ENCODE data around the gene RRP15. TPM values are rescaled to one million over a fixed set of nuclear protein-coding genes. Genes with fewer than 3 reads are reported as not detected.

RRP15 gene
- total and polyA plus RNA-seq, 2 donors from 2014 or later, result 5.9 to 21.4 TPM

DNA sequence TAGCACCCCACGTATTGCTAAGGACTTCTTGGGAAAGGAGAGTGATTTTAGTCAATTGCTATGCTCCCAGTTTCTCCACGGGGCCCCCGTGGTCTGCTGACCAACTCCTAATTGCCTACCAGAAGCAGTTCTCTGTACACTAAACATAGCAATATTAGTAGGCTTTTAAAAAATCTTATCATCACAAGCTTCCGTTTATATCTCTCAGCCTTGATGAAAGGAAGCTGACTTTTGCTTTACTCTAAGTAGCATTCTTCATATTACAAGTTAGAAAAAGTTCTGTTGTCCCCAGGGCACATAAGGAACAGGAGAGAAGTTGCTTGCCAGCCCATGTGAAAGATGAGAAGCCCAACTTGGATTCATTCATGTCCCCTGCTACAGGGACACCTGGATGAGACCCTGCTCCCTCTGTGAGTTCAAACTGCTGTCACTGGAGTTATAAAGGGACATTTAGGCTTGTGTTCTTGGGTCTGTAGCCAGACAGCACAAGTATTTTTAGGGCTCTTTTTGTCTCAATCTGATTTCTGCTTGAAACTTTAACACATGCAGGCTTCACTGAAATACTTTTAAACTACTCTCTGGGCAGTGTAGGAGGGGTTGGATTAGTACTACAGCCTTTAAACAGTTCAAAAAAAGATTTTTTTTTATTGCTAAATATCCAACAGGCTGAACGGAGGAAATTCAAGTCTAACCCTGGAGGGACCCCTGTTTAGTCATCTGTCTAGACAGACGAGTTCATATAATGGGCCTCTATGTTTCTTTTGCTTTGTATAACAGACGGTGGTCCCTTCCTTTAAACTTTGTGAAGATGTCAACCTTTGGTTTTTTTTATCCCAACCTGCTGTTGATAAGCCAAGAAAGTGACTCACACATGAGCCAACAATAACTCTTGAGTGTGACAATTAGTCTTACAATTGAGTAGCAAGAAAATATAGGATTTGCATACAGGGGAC lies 89.6 kb downstream of the RRP15 start:
- Histone ChIP-seq H3K4me3 (ENCODE audit: low read length in 3 of 3) (no peak overlapping the region), H3K27ac (ENCODE audit: low read depth in 2 of 2, low read length in 2 of 2) (no peak overlapping the region), H3K9me3 (ENCODE audit: control insufficient read depth in 2 of 3, insufficient read depth in 1 of 3, low read length in 3 of 3) (no peaks in the 10 kb centered on the region), H3K9ac (ENCODE audit: low read length in 3 of 3) (no peak overlapping the region), H3K36me3 (ENCODE audit: control insufficient read depth in 2 of 3, insufficient read depth in 3 of 3, low read length in 3 of 3) (no peaks in the 10 kb centered on the region), H3K4me1 (ENCODE audit: control insufficient read depth in 2 of 3, insufficient read depth in 2 of 3, low read depth in 1 of 3, low read length in 3 of 3) (peaks cover 5 to 18% (median 7%) of the 10 kb centered on the region in 3 donors), H3K27me3 (ENCODE audit: control insufficient read depth, insufficient read depth, low read length) (no peaks in the 10 kb centered on the region)
- DNase-seq (peak in 3 of 5 donors; percentile 33 to 64 (median 62)), FAIRE-seq (no peak)
- intact Hi-C loops (cut with DNase I), result no loop called here
- TF ChIP-seq, protein P1, sequence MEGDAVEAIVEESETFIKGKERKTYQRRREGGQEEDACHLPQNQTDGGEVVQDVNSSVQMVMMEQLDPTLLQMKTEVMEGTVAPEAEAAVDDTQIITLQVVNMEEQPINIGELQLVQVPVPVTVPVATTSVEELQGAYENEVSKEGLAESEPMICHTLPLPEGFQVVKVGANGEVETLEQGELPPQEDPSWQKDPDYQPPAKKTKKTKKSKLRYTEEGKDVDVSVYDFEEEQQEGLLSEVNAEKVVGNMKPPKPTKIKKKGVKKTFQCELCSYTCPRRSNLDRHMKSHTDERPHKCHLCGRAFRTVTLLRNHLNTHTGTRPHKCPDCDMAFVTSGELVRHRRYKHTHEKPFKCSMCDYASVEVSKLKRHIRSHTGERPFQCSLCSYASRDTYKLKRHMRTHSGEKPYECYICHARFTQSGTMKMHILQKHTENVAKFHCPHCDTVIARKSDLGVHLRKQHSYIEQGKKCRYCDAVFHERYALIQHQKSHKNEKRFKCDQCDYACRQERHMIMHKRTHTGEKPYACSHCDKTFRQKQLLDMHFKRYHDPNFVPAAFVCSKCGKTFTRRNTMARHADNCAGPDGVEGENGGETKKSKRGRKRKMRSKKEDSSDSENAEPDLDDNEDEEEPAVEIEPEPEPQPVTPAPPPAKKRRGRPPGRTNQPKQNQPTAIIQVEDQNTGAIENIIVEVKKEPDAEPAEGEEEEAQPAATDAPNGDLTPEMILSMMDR (IDR thresholded peaks at IDR 0.05; ENCODE audit: borderline replicate concordance, extremely low read depth, insufficient read depth), result no peak

DNA sequence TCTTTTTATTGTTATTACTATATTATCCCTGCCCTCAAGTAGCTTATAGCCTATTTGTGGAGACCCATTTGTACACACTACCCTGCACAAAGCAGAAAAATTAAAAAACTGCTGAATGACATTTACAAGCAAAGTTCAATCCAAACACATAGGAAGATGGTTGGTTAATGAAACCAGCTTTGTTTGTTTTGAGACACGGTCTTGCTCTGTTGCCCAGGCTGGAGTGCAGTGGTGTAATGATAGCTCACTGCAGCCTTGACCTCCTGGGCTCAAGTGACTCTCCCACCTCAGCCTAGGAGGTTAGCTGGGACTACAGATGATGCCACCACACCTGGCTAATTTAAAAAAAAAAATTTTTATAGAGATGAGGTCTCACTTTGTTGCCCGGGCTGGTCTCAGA lies 91.6 kb downstream of the RRP15 start:
- H3K4me1 ChIP-seq (ENCODE audit: control insufficient read depth in 2 of 3, insufficient read depth in 2 of 3, low read depth in 1 of 3, low read length in 3 of 3), result peaks cover 7 to 22% (median 9%) of the 10 kb centered on the region in 3 donors
- FAIRE-seq, result no peak

DNA sequence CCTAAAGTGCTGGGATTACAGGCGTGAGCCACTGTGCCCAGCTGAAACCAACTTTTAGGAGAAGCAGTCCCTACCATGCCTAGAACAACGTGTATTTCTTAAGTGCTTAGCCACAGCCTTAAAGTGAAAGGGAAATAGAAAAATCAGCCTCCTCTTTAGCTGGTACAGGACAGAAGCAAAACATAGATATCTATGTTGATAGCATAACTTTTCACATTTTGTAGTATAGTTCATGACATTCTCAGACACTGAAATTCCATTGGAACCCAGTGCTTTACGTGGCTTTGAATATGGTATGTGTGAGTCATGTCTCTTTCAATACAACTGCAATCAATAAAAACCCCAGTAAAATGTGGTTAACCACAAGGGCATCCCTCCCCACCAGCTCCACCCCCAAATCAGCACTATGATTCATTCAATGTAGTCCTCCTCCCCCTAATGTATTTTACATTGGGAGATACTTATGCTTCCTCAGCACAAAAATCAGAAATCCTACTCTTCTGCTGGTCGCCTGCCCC lies 92.1 kb downstream of the RRP15 start:
- Histone ChIP-seq H3K27me3 (ENCODE audit: control insufficient read depth, insufficient read depth, low read length) (no peaks in the 10 kb centered on the region), H3K36me3 (ENCODE audit: control insufficient read depth in 2 of 3, insufficient read depth in 3 of 3, low read length in 3 of 3) (no peaks in the 10 kb centered on the region), H3K4me3 (ENCODE audit: low read length in 3 of 3) (no peak overlapping the region), H3K4me1 (ENCODE audit: control insufficient read depth in 2 of 3, insufficient read depth in 2 of 3, low read depth in 1 of 3, low read length in 3 of 3) (peaks cover 4 to 20% (median 6%) of the 10 kb centered on the region in 3 donors), H3K27ac (ENCODE audit: low read depth in 2 of 2, low read length in 2 of 2) (no peak overlapping the region), H3K9me3 (ENCODE audit: control insufficient read depth in 2 of 3, insufficient read depth in 1 of 3, low read length in 3 of 3) (no peaks in the 10 kb centered on the region), H3K9ac (ENCODE audit: low read length in 3 of 3) (no peak overlapping the region)
- FAIRE-seq (no peak), DNase-seq (no peak)
- intact Hi-C loops (cut with DNase I), result no loop called here
- TF ChIP-seq, protein P1 (IDR thresholded peaks at IDR 0.05; ENCODE audit: borderline replicate concordance, extremely low read depth, insufficient read depth), result no peak

More for the DNA sequence above, 91.6 kb downstream of the RRP15 start:
- DNase-seq, result peak in 1 of 5 donors; percentile 24
- Histone ChIP-seq H3K36me3 (ENCODE audit: control insufficient read depth in 2 of 3, insufficient read depth in 3 of 3, low read length in 3 of 3) (no peaks in the 10 kb centered on the region), H3K27me3 (ENCODE audit: control insufficient read depth, insufficient read depth, low read length) (no peaks in the 10 kb centered on the region), H3K9ac (ENCODE audit: low read length in 3 of 3) (no peak overlapping the region), H3K9me3 (ENCODE audit: control insufficient read depth in 2 of 3, insufficient read depth in 1 of 3, low read length in 3 of 3) (no peaks in the 10 kb centered on the region), H3K27ac (ENCODE audit: low read depth in 2 of 2, low read length in 2 of 2) (no peak overlapping the region), H3K4me3 (ENCODE audit: low read length in 3 of 3) (no peak overlapping the region)
- intact Hi-C loops (cut with DNase I), result no loop called here
- TF ChIP-seq, protein P1 (IDR thresholded peaks at IDR 0.05; ENCODE audit: borderline replicate concordance, extremely low read depth, insufficient read depth), result no peak
